ENCODE results near the gene PFDN4.

PFDN4 gene

GRCh38 chr20:54174457-54175175 is 33.3 kb upstream of the PFDN4 start:
- no peak for DNase-seq (ENCODE audit: low read depth)
- no peak overlapping the region for H3K4me3 ChIP-seq (ENCODE audit: low read length)
- TF ChIP-seq, protein P1, sequence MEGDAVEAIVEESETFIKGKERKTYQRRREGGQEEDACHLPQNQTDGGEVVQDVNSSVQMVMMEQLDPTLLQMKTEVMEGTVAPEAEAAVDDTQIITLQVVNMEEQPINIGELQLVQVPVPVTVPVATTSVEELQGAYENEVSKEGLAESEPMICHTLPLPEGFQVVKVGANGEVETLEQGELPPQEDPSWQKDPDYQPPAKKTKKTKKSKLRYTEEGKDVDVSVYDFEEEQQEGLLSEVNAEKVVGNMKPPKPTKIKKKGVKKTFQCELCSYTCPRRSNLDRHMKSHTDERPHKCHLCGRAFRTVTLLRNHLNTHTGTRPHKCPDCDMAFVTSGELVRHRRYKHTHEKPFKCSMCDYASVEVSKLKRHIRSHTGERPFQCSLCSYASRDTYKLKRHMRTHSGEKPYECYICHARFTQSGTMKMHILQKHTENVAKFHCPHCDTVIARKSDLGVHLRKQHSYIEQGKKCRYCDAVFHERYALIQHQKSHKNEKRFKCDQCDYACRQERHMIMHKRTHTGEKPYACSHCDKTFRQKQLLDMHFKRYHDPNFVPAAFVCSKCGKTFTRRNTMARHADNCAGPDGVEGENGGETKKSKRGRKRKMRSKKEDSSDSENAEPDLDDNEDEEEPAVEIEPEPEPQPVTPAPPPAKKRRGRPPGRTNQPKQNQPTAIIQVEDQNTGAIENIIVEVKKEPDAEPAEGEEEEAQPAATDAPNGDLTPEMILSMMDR (conservative IDR thresholded peaks at IDR 0.05; ENCODE audit: low read length), result no peak

- DNase-seq (ENCODE audit: low read depth), result peak; percentile 38
- TF ChIP-seq, protein P1 (conservative IDR thresholded peaks at IDR 0.05; ENCODE audit: low read length), result no peak
- no peak overlapping the region for H3K4me3 ChIP-seq (ENCODE audit: low read length)
Observed at GRCh38 chr20:54176610-54177009, 31.3 kb upstream of the PFDN4 start.

DNA sequence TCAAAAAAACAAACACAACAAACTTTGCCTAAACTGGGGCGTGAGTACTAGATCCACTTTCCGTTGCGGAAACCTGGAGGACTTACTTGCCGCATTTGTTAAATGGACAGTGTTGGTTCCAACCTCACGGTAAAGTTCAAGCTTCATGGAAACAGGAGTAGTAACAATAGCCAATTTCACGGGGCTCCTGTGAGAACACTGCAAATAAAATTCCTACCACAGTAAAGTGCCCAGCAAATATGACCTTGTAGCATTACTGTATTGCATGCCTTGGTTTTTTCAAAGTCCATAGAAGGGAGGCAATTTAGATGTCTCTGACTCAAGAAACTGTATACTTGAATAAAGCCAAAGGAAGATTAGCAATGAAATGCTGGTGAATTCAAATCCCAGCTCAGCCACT is 30.5 kb upstream of the PFDN4 start:
- TF ChIP-seq, protein P1 (conservative IDR thresholded peaks at IDR 0.05; ENCODE audit: low read length), result no peak
- H3K4me3 ChIP-seq (ENCODE audit: low read length), result no peak overlapping the region

GRCh38 chr20:54178256-54178655 is 29.6 kb upstream of the PFDN4 start:
- DNase-seq (ENCODE audit: low read depth), result no peak
- no peak overlapping the region for H3K4me3 ChIP-seq (ENCODE audit: low read length)
- TF ChIP-seq, protein P1 (conservative IDR thresholded peaks at IDR 0.05; ENCODE audit: low read length), result no peak

More for the DNA sequence above, 30.5 kb upstream of the PFDN4 start:
- DNase-seq (ENCODE audit: low read depth), result no peak

DNA sequence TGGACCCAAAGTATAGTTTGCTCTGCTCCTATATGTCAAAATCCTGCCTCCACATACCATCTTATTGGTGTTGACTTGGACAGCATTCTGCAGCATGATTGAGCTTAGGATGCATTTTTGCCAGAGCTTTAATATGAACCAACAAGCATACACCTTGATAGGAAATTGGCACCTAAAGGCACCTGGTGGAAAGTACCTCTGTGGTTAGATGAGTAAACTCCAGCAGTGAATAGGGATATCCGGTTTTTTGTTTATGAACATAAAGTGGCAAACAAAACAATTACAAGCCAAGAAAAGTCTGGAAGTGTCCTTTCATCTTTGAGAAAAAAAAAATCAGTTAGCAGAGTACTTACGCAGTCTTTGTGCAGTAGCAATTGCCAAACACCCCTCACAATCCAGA is 27.9 kb upstream of the PFDN4 start:
- H3K4me3 ChIP-seq (ENCODE audit: low read length), result no peak overlapping the region
- TF ChIP-seq, protein P1 (conservative IDR thresholded peaks at IDR 0.05; ENCODE audit: low read length), result no peak
- no peak for DNase-seq (ENCODE audit: low read depth)

- no peak overlapping the region for H3K4me3 ChIP-seq (ENCODE audit: low read length)
- TF ChIP-seq, protein P1 (conservative IDR thresholded peaks at IDR 0.05; ENCODE audit: low read length), result no peak
- DNase-seq (ENCODE audit: low read depth), result no peak
Observed at GRCh38 chr20:54180931-54181330, 27.0 kb upstream of the PFDN4 start.

GRCh38 chr20:54184071-54184470 is 23.8 kb upstream of the PFDN4 start:
- no peak overlapping the region for H3K4me3 ChIP-seq (ENCODE audit: low read length)

More at GRCh38 chr20:54184071-54184470, 23.8 kb upstream of the PFDN4 start:
- DNase-seq (ENCODE audit: low read depth), result no peak
- TF ChIP-seq, protein P1 (conservative IDR thresholded peaks at IDR 0.05; ENCODE audit: low read length), result no peak

All from AG10803 (cell line).